ENCODE data around the gene LAP3. TPM values are rescaled to one million over a fixed set of nuclear protein-coding genes. Genes with fewer than 3 reads are reported as not detected.

LAP3 gene
- total RNA-seq, 1 donor from 2014 or later = 52.6 TPM

DNA sequence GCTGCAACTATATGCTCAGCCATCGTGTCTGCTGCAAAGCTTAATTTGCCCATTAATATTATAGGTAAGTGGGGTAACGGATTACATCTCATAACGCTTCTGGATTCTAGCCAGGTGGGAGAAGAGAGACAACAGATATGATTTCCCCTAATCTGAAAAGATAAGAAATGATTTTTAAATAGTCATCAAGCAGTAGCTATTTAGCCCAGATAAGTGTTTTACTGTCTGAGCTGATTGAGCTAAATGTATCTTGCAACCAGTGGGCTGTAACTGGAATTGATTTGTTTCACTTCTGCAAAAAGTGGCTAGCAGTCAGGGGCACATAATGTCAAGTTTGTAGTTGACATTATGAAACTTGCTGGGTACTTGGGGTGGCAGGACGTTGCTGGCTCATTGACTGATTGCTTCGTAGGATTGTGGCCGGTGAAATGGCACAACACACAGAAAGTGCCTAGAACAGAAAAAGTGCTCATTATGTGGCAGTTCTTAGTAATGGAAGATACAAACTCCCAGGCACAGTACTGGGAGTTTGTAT, 18.5 kb downstream of the LAP3 start:
- intact Hi-C loops (cut with DNase I) = no loop called here
- ATAC-seq (ENCODE audit: poor library complexity) (peak; percentile 29), DNase-seq (no peak)

- DNase-seq (no peak), ATAC-seq (ENCODE audit: poor library complexity) (peak; percentile 27)
- intact Hi-C loops (cut with DNase I) = no loop called here
These were observed 20.5 kb downstream of the LAP3 start for GRCh38 chr4:17597517-17597916.

DNA sequence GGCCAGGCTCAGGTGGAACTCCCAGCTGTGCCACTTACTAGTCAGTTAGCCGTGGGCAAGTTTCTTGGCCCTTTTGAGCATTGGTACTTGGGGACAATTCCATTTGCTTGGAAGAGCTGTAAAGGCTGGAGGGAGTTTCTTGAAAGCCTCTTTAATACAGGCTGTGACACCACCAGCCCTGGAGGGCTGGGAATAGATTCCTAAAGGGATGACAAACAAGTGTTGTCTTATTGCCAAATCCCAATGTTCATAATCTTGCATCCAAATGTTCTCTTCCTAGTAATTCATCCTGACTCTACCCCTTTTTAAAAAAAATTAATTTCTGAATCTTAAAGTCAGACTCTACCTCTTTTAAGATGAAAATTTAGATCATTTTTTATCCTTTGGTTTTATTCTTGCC, 22.8 kb downstream of the LAP3 start:
- DNase-seq = no peak
- intact Hi-C loops (cut with DNase I) = no loop called here
- ATAC-seq (ENCODE audit: poor library complexity) = no peak

DNA sequence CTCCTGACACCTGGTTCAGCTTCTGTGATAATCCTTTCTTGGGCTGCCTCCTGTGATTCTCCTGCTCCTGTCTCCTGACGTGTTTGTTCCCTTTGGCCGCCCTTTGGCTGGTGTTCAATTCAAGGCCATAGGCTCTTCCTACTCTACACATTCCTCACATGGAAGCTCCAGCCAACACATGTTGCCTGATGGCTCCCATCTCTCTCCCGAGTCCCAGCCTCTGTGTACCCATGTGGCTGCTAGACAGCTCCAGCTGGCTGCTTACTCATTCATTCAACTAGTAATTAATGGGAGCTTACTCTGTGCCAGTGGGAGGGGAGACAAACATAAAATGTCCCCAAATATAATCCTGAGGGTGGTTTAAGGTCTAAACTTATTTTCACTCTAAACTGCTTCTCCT, 28.2 kb downstream of the LAP3 start:
- ATAC-seq (ENCODE audit: poor library complexity) = no peak
- no peak for DNase-seq
- intact Hi-C loops (cut with DNase I) = no loop called here

GRCh38 chr4:17613761-17614415, 36.9 kb downstream of the LAP3 start:
- intact Hi-C loops (cut with DNase I) = no loop called here
- DNase-seq (no peak), ATAC-seq (ENCODE audit: poor library complexity) (peak; percentile 80)

DNA sequence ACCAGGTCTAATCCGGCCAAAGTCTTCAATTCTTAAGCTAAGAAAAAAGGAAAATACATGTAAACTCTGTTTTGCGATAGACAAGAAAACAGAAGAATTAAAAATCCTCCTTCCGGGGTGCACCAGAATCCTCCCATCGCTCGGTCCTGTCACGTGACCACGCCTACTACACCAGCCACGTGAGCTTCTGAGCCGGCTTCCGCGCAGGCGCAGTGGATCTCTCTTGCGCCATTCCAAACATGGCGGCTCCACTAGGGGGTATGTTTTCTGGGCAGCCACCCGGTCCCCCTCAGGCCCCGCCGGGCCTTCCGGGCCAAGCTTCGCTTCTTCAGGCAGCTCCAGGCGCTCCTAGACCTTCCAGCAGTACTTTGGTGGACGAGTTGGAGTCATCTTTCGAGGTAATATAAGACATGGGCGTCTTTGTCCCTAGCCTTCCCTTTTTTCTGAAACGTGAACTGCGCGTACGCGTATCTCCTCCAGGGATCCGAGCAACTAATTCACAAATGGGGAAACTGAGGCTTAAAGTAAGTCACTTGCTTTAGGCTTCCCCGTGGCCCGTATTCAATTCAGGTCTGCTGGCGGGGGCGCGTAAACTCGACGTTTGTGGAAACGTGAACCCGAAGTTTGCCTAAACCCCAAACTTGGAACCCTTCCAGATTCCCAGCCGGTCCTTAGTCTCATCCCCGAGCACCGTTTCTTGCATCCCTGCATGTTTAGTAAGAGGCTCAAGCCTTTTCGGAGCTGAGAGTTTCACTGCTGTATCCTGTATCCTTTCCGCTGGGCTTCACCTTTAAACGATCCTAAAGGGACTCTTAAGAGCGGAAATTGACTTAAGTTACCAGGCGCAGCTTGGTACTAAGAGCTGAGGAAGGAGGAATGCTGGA, 37.7 kb downstream of the LAP3 start, which contains the start of gene MED28:
TSS of gene MED28 (plus strand) at position 226 of the 884 bp plus-strand sequence. CDS start at position 240, 14 bp downstream.
- intact Hi-C loops (cut with DNase I) = no loop called here
- DNase-seq = peak; percentile 98

DNA sequence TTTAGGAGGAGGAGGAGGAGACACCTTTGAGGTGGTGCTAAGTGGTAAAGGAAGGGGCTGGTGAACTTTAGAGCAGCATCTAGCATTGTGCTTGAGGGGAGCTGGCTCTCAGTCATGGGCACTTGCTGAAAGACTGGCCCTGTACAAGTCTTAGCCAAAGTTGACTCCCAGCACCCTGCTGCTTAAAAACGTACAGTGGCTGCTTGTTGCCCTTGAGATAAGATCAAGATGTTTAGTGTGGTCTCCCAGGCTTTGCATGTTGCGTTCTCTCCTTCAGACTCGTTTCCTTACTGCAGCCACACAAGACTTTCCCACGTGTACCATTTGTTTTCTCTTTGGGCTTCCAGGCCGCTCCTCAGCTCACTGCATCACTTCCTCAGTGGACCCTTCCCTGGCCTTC, 39.3 kb downstream of the LAP3 start:
- intact Hi-C loops (cut with DNase I) = no loop called here
- ATAC-seq (ENCODE audit: poor library complexity) (no peak), DNase-seq (no peak)

More for the DNA sequence above, 37.7 kb downstream of the LAP3 start, which contains the start of gene MED28:
- peak; percentile 99 for ATAC-seq (ENCODE audit: poor library complexity)

DNA sequence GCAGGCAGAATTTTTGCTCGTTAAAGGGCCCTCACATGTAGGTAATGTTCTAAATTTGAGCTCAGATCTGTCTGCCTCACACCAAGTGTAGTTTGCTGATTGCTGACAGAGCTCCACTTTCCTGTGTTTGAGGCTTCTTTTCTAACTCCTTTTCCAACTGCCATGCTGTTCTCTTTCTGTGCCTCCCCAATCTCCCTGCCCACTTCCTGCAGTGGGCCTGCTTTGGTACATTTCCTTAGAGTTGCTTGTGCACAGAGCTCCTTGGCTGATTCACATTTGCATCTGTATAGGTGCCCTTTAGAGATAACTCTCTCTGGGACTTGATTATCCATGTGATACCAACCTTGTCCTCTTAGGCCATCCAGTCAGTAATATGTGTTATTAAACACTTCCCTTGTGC, 41.9 kb downstream of the LAP3 start:
- DNase-seq = no peak
- intact Hi-C loops (cut with DNase I) = no loop called here
- ATAC-seq (ENCODE audit: poor library complexity) = no peak

- intact Hi-C loops (cut with DNase I) = no loop called here
- peak; percentile 60 for ATAC-seq (ENCODE audit: poor library complexity)
- no peak for DNase-seq
These were observed 42.6 kb downstream of the LAP3 start for GRCh38 chr4:17619416-17620105.

DNA sequence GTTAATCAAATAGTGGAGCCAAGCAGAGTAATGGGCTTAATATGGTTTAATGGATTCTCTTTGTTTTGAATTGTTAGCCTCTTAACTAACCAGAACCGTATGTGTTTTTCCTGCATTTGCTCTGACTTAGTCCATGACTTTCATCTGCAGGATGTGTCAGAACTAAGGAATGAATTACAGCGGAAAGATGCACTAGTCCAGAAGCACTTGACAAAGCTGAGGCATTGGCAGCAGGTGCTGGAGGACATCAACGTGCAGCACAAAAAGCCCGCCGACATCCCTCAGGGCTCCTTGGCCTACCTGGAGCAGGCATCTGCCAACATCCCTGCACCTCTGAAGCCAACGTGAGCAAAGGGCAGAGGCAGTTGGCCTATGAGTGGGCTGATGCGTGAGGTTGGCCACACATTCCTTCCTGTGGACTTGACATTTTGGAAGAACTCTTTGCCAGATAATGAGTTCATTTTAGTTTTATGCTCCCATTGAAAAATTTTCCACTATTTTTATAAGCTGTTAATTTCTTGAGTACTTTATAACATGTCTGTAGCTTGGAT, 46.5 kb downstream of the LAP3 start:
- no peak for ATAC-seq (ENCODE audit: poor library complexity)
- intact Hi-C loops (cut with DNase I) = no loop called here
- DNase-seq = no peak

GRCh38 chr4:17624821-17625220, 47.8 kb downstream of the LAP3 start:
- intact Hi-C loops (cut with DNase I) = no loop called here
- no peak for DNase-seq

DNA sequence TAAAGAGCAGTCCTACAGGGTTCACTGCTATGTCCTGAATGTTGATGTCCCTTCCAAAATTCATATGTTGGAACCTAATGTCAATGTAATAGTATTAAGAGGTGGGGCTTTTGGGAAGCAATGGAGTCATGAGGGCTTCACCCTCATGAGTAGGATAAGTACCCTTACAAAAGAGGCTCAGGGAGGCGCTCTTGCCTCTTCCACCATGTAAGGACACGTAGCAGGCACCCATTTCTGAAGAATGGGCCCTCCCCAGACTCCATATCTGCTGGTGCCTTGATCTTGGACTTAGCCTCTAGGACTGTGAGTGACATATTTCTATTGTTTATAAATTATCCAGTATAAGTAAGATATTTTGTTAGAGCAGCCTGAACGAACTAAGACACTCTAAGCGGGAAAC, 53.2 kb downstream of the LAP3 start:
- DNase-seq = no peak
- ATAC-seq (ENCODE audit: poor library complexity) = no peak
- intact Hi-C loops (cut with DNase I) = no loop called here

More at GRCh38 chr4:17624821-17625220, 47.8 kb downstream of the LAP3 start:
- no peak for ATAC-seq (ENCODE audit: poor library complexity)

GRCh38 chr4:17633600-17633999, 56.6 kb downstream of the LAP3 start:
- intact Hi-C loops (cut with DNase I) = no loop called here
- no peak for DNase-seq
- no peak for ATAC-seq (ENCODE audit: poor library complexity)

DNA sequence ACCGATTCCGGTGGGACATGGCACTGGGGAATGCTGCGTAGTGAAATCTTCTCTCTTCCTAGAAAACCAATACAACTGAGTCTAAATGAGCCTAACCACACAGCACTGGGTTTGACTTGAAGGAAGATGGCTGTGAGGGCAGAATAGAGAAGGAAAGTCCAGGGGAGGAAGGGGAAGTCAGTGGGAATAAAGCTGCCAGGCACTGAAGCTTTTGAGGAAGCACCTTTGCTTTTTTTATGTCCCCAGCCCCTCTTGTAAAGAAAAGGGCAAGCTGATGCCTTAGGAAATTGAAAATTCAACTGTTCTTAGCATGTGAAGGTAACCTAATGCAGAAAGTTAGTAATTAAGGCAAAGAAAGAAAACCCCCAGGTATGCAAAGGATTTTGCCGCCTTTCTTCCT, 58.1 kb downstream of the LAP3 start:
- DNase-seq (no peak), ATAC-seq (ENCODE audit: poor library complexity) (no peak)
- intact Hi-C loops (cut with DNase I) = loop anchor here (5.0 kb wide), 1 partner anchor 88 kb away; no protein-coding TSS in a partner anchor

DNA sequence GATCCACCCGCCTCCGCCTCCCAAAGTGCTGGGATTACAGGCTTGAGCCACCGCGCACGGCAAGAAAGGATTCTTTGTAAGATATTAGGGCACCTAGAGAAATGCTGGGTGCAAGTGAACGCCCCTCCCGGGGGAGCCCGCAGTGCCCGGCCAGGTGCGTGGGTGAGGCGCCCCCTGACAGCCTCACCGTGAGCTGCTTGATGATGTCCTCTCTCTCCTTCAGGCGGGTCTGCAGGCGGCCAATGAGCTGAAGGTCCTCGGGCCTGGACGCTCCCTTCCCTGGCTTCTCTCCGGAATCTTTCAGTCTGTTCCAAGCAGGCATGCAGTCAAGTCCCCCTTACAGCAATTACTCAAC, 59.3 kb downstream of the LAP3 start:
- DNase-seq (no peak), ATAC-seq (ENCODE audit: poor library complexity) (peak; percentile 13)
- intact Hi-C loops (cut with DNase I) = loop anchor here (5.0 kb wide), 1 partner anchor 89 kb away; no protein-coding TSS in a partner anchor

DNA sequence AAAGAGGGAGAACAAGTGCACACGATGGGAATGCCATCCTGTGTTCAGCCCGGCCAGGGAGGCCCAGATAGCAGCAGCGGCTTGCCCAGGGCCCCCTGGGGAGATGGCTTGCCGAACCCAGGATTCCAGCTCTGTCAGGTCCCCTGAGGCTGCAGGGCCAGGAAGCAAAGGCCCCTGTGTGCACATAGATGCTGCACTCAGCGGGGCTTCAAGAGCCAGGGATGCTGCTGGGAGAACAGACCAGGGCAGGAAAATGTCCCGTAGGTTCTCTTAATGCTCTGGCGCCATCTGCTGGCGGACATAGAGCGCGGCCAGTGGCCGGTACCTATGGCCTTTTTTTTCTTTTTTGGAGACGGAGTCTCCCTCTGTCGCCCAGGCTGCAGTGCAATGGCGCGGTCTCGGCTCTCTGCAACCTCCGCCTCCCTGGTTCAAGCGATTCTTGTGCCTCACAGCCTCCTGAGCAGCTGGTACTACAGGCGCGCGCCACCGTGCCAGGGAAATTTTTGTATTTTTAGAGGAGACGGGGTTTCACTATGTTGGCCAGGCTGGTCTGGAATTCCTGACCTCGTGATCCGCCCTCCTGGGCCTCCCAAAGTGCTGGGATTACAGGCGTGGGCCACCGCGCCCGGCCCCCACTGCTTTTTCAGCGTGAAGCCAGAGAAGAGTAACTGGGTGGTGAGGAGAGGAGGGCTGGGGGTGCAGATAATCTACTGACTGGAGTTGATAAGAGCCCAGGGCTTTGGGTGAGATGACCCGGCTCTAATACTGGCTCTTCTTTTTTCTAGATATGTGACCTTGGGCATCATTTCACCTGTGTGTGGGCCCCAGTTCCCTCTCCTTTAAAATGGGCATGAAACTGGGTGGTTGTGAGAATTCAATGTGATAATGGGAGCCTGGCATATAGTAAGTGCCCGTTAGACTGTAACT, 60.0 kb downstream of the LAP3 start:
- DNase-seq (peak; percentile 87), ATAC-seq (ENCODE audit: poor library complexity) (peak; percentile 92)
- intact Hi-C loops (cut with DNase I) = loop anchor here (5.0 kb wide), 1 partner anchor 90 kb away; no protein-coding TSS in a partner anchor

GRCh38 chr4:17639136-17639535, 62.1 kb downstream of the LAP3 start:
- ATAC-seq (ENCODE audit: poor library complexity) = no peak

GRCh38 chr4:17642398-17642783, 65.4 kb downstream of the LAP3 start:
- ATAC-seq (ENCODE audit: poor library complexity) = no peak
- intact Hi-C loops (cut with DNase I) = no loop called here
- DNase-seq = no peak

More at GRCh38 chr4:17639136-17639535, 62.1 kb downstream of the LAP3 start:
- no peak for DNase-seq
- intact Hi-C loops (cut with DNase I) = loop anchor here (5.0 kb wide), 1 partner anchor 92 kb away; no protein-coding TSS in a partner anchor
